ENCODE results near the gene CDKN2D. TPM values are rescaled to one million over a fixed set of nuclear protein-coding genes. Genes with fewer than 3 reads are reported as not detected.

Gene CDKN2D
- total and polyA plus RNA-seq, 10 of the 15 experiments (the other 5 are each of a cell fraction or from before 2014, with no cell fraction given): 0.53 to 17.2 (median 6.7) TPM

DNA sequence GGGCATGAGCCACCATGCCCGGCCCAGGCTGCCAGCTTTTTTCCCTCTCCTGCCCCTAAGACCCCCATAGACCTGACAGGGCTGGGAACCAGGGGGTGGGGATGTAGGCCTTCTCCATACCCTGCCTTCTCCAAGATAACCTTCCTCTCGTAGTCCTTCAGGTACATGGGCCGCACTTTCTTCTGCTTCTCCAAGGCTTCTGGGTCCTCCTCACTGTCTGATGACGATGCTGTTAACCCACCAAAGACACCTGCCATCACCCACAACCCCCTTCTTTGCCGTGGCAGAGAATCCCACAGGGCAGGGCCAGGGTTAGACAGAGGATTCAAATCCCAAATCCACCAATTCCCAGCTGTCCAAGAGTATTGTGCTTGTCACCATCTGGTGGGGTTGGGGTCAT lies 6.2 kb downstream of the CDKN2D start:
- in situ Hi-C loops (cut with MboI) (no loop called here), intact Hi-C loops (cut with micrococcal nuclease; ENCODE audit: unreplicated experiment) (no loop called here)
- Histone ChIP-seq H3K4me3 (no peak overlapping the region), H2AFZ (ENCODE audit: control insufficient read depth, low read depth, low read length) (no peak overlapping the region), H4K20me1 (ENCODE audit: control insufficient read depth, insufficient read depth) (no peaks in the 10 kb centered on the region), H3K4me1 (ENCODE audit: control insufficient read depth, insufficient read depth, low read length) (peaks cover 18% of the 10 kb centered on the region), H3K36me3 (ENCODE audit: control insufficient read depth in 2 of 2, insufficient read depth in 2 of 2, low read length in 1 of 2) (peaks cover 8 to 9% of the 10 kb centered on the region in 2 experiments), H3K9ac (ENCODE audit: control insufficient read depth, insufficient read depth, low read length) (no peak overlapping the region), H3K9me3 (replicated peaks; ENCODE audit: control insufficient read depth, insufficient read depth, low read length) (no peaks in the 10 kb centered on the region), H3K79me2 (ENCODE audit: control insufficient read depth, insufficient read depth, low read length) (peaks cover 13% of the 10 kb centered on the region), H3K27ac (ENCODE audit: control insufficient read depth, insufficient read depth) (no peak overlapping the region), H3K27me3 (replicated peaks in 1 of 2; ENCODE audit: control insufficient read depth in 2 of 2, insufficient read depth in 2 of 2, low read length in 1 of 2) (no peaks in the 10 kb centered on the region), H3K4me2 (ENCODE audit: control insufficient read depth, insufficient read depth) (no peak overlapping the region)
- ChIA-PET SMC1A (ENCODE audit: uncharacterized antibody, unreplicated experiment) (no interaction called here), CTCF (interaction anchor here (1.3 to 1.8 kb wide), 2 partner anchors 21 to 56 kb away, joined by 3 read pairs; no protein-coding TSS in a partner anchor), RAD21 (ENCODE audit: unreplicated experiment) (no interaction called here), POLR2A (no interaction called here)
- DNase-seq (ENCODE audit: low read depth, low spot score) (no peak), ATAC-seq (no peak), FAIRE-seq (no peak)
- WGBS (ENCODE audit: insufficient coverage, insufficient replicate concordance, low lambda C conversion rate, missing lambda C conversion rate): 86% methylated on average over 5 of the region's 5 CpGs
- TSS peak; percentile 59 for BruUV-seq (replicated peaks)
- TF ChIP-seq ZNF274 (IDR thresholded peaks at IDR 0.05; ENCODE audit: insufficient read depth, insufficient read length) (no peak), MEF2B (IDR thresholded peaks at IDR 0.05; ENCODE audit: partially characterized antibody, poor library complexity, severe bottlenecking) (no peak), STAT1 (conservative IDR thresholded peaks at IDR 0.05) (no peak), SMARCA5 (IDR thresholded peaks at IDR 0.05) (no peak), HDAC6 (IDR thresholded peaks at IDR 0.05; ENCODE audit: unreplicated experiment) (no peak), CREM (IDR thresholded peaks at IDR 0.05; ENCODE audit: low read depth) (no peak), HCFC1 (IDR thresholded peaks at IDR 0.05; ENCODE audit: low read length) (no peak), MTA3 (IDR thresholded peaks at IDR 0.05; ENCODE audit: borderline replicate concordance, low read length) (no peak), IKZF1 (conservative IDR thresholded peaks at IDR 0.05) (no peak), RAD21 (IDR thresholded peaks at IDR 0.05; ENCODE audit: insufficient read depth, low read depth, low read length) (no peak), LARP7 (IDR thresholded peaks at IDR 0.05) (no peak), ZNF687 (IDR thresholded peaks at IDR 0.05) (no peak), BRCA1 (IDR thresholded peaks at IDR 0.05; ENCODE audit: low read depth, low read length) (no peak), KDM1A (IDR thresholded peaks at IDR 0.05; ENCODE audit: borderline replicate concordance) (no peak), HDGF (IDR thresholded peaks at IDR 0.05) (no peak), PAX8 (IDR thresholded peaks at IDR 0.05) (no peak), EED (IDR thresholded peaks at IDR 0.05; ENCODE audit: low read depth) (no peak)
- TF ChIP-seq, protein P1, sequence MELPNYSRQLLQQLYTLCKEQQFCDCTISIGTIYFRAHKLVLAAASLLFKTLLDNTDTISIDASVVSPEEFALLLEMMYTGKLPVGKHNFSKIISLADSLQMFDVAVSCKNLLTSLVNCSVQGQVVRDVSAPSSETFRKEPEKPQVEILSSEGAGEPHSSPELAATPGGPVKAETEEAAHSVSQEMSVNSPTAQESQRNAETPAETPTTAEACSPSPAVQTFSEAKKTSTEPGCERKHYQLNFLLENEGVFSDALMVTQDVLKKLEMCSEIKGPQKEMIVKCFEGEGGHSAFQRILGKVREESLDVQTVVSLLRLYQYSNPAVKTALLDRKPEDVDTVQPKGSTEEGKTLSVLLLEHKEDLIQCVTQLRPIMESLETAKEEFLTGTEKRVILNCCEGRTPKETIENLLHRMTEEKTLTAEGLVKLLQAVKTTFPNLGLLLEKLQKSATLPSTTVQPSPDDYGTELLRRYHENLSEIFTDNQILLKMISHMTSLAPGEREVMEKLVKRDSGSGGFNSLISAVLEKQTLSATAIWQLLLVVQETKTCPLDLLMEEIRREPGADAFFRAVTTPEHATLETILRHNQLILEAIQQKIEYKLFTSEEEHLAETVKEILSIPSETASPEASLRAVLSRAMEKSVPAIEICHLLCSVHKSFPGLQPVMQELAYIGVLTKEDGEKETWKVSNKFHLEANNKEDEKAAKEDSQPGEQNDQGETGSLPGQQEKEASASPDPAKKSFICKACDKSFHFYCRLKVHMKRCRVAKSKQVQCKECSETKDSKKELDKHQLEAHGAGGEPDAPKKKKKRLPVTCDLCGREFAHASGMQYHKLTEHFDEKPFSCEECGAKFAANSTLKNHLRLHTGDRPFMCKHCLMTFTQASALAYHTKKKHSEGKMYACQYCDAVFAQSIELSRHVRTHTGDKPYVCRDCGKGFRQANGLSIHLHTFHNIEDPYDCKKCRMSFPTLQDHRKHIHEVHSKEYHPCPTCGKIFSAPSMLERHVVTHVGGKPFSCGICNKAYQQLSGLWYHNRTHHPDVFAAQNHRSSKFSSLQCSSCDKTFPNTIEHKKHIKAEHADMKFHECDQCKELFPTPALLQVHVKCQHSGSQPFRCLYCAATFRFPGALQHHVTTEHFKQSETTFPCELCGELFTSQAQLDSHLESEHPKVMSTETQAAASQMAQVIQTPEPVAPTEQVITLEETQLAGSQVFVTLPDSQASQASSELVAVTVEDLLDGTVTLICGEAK (IDR thresholded peaks at IDR 0.05; ENCODE audit: borderline replicate concordance): no peak
- TF ChIP-seq, protein P2, sequence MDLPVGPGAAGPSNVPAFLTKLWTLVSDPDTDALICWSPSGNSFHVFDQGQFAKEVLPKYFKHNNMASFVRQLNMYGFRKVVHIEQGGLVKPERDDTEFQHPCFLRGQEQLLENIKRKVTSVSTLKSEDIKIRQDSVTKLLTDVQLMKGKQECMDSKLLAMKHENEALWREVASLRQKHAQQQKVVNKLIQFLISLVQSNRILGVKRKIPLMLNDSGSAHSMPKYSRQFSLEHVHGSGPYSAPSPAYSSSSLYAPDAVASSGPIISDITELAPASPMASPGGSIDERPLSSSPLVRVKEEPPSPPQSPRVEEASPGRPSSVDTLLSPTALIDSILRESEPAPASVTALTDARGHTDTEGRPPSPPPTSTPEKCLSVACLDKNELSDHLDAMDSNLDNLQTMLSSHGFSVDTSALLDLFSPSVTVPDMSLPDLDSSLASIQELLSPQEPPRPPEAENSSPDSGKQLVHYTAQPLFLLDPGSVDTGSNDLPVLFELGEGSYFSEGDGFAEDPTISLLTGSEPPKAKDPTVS (IDR thresholded peaks at IDR 0.05; ENCODE audit: low read depth, low read length): no peak

Measured in GM12878 (cell line).